CD4-positive, alpha-beta T cell treated with Interleukin-4 for 4 hours (primary cell): ENCODE data around the gene ITPK1.
"Not testable (repeated sequence)": the region's sequence is repeated elsewhere in the genome, so short reads cannot be mapped to it uniquely, and the experiment has no call there.

Experiments
- DNase-seq: peaks from one replicate; pipeline ENCODE4 v3.0.0-alpha.2; 2020

Gene ITPK1

DNA sequence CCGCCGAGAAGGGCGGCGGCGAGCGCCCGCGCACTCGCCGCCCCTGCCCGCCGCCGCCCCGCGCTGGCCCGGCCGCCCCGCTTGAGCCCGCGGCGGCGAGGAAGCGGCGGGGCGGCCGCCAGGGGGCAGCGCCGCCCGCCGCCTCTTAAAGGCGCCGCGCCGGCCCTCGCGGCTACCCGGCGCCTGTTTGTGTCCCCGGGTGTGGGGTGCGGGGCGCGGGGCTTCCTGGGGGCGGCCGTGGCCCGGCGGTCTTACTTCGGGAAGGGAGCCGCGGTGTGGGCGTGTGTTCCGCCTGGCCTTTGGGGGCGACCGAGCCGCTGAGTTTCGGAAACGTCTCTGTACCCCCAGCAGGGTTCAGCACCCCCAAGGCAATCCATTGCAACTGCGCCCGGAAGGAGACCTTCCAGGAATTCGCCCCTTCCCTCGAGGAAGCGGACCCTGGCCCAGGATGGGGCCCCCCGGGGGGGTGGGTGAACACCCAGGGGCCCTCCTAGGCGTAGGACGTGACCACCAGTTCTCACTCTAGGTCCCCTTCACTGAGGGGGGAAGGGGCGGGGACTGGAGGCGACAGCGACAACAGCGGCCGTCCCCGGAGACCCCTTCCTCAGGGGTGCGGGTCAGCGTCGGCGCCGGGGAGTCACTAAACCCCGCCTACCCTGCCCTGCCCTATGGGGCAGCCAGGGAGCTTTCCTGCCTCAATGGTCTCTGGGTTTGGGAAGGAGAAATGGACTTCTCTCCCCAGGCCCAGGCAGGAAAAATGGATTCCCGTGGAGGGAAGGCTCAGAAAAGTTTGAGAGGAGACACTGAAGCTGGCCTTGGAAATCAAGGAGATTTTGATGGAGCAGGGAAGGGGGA is at the start of gene ITPK1:
Gene ITPK1 (minus strand): TSS at position 105 of the 855 bp plus-strand sequence. CDS start 762 bp downstream, outside the sequence.
- peak; percentile 14 for DNase-seq

DNA sequence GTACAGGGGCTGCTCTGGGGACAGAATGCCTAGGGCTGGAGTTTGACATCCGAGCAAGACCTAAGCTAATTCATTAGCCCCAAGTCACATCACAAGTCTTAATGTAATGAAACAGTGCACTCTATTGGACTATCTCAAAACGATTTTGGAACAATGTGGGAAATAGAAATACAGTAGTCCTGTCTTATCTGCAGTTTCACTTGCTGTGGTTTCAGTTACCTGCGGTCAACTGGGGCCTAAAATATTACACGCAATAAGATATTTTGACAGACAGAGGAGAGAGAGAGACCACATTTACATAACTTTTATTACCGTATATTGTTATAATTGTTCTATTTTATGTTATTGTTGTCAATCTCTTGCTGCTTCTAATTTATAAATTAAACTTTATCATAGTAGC is 47.8 kb upstream of the ITPK1 start:
- DNase-seq: no peak

DNA sequence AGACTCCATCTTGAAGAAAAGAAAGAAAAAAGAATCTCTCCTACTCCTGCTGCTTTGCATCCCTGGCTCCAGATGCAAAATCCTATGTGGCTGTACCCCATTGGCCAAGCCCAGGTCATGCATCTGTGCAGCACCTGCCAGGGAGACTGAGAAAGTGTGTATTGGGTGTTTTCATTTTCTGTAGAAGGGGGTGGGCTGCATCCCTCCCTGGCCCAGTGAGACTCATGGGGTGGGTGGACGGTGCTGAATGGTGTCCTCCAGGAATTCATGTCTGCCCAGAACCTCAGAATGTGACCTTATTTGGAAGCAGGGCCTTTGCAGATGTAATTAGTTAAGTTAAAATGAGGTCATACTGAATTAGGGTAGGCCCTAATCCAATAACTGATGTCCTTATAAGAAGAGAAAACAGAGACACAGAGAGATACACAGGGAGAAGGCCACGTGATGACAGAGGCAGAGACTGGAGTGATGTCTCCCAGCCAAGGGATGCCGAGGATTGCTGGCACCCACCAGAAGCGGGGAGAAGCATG is 45.8 kb upstream of the ITPK1 start:
- no peak for DNase-seq

DNA sequence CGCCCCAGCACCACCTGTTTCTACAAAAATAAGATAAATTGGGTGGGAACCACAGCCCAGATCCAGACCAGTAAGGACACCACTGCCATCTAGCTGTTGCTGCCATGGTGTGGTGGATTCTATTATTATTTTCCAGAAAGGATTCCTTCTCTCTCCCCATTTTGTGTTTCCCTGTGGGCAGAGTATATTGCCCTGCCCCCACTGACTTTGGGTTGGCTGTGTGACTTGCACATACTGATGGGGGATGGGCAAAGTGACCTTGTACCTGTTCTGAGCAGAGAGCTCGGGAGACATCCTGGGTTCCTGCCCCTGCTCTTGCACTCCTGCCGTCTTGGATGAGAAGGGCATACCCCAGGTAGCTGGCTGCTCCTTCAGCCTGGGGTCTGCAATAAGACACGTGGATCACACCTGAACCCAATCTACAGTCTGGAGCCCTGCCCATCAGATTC is 44.7 kb upstream of the ITPK1 start:
- no peak for DNase-seq

DNA sequence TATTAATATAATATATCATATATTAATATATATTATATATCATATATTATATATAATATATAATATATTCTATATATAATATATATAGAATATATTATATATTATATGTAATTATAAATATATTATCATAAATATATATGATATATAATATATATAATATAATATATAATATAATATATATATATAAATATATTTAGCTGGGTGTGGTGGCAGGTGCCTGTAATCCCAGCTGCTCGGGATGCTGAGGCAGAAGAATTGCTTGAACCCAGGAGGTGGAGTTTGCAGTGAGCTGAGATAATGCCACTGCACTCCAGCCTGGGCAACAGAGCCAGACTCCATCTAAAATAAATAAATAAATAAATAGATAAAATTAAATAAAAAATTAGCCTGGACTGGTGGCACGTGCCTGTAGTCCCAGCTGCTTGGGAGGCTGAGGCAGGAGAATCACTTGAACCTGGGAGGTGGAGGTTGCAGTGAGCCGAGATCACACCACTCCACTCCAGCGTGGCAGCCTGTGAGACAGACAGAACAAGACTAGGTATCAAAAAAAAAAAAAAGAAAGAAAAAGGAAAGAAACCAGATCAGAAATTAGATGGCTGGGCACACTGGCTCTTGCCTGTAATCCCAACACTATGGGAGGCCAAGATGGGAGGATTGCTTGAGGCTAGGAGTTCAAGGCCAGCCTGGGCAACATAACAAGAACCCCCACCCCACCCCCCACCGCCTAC is 44.1 kb upstream of the ITPK1 start:
- DNase-seq: not testable (repeated sequence)

DNA sequence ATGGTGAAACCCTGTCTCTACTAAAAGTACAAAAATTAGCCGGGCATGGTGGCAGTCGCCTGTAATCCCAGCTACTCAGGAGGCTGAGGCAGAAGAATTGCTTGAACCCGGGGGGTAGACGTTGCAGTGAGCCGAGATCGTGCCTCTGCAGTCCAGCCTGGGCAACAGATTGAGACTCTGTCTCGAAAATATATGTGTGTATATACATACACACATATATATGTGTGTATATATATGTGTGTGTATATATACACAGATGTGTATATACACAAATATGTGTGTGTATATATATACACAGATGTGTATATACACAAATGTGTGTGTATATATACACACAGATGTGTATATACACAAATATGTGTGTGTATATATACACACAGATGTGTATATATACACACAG is 42.6 kb upstream of the ITPK1 start:
- DNase-seq: not testable (repeated sequence)

DNA sequence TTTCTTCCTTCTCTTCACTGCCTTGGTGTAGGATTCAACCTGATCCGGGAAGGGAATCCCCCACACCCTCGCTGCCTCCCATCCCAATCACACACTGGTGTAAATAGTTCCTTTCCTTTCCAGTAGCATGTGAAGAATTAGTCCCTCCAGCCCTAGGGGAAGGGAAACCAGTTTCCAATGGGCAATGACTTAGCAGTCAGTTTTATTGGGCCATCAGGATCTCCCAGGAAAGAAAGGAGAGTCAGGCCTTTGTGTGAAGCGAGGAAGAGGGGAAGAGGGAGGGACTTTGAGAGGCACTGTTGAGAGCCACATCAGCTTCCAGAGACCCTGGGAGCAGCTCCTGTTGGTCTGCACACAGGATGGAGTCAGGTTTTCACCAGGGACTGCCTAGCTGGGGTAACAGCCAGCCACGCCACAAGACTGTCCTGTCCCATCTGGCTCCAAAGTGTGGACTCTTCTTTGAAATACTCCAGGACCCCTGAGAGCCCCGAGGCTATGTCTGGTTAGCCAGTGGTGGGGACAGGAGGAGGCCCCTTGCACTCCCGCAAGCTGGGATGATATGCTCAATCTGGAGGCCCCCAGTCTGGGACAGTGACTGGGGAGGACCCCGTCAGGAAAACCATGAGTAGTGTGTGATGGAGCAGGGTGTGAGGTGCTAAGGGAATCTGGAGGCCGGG is 41.1 kb upstream of the ITPK1 start:
- DNase-seq: no peak

DNA sequence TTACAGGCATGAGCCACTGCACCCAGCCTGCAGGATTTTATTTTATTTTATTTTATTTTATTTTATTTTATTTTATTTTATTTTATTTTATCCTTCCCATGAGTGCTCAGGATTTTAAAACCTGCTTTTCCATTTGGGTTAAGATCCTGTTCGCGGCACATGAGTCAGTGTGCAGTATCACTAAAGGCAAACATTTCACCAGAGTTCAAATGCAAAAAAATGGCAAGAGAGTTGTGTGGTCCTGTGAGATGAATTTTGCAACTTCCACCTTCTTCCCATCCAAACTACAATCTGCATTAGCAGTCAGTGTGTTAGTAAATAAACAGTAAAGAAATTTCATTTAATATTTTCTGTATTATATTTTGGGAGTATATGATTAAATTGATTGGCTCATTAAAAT is 39.9 kb upstream of the ITPK1 start:
- no peak for DNase-seq

DNA sequence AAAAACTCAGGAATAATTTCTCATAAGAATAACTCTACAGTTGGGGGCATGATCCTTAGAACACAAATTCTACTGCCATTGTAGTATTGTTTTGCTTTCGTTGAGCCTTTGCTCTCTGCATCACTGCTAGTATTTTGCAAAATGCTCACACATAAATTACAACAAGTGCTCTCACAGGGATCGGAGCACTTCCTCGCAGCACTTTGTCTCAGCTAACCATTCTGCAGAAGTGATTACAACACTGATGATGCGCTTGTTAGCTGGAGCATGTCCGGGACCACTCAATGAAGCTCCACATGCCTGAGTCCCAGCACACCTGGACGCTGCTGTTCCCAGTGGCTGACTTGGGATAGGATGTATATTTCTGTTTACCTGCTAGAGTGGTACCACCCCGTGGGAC is 37.4 kb upstream of the ITPK1 start:
- no peak for DNase-seq

DNA sequence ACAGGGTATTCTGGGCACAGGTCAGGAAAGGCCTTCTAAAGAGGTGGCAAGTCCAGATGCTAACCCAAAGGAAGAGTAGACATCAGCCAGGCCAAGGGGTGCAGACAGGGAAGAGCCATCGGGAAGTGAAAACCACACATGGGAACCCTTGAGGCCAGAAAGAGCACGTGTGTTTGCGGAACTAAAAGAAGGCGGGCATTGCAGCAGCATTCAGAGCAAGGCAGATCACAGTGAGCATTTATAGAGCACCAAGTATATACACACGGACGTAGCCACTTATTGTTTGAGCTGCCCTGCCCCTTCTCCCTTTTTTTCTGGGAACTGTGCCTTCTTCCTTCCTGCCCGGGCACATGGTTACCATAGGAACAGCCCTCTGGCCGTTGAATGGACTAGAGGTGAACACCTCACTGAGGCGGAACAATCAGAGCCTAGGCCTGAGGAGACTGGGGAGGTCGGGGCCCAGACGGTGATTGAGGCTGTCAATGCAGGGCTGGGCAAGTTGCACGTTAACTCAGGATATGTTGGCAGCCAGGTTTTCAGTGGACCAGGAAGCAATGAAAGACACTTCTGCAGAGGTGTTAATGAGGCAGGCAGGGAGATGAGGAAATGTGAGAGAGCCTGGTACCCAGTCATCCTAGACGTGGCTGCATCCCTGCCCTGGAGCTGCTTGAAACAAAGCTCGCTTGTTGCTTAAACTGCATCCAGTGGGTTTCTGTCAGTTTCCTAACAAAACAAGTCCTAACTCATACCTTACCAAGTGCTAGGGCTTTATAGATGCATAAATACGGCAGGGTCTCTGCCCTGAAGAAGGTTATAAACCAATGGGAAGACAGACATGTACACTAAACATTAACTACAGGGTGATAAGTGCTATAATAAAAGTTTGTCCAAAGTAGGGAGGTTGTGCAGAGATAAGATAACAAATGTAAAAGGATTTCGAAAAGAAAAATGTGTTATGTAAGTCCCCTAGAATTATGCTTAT is 34.8 kb upstream of the ITPK1 start:
- no peak for DNase-seq

DNA sequence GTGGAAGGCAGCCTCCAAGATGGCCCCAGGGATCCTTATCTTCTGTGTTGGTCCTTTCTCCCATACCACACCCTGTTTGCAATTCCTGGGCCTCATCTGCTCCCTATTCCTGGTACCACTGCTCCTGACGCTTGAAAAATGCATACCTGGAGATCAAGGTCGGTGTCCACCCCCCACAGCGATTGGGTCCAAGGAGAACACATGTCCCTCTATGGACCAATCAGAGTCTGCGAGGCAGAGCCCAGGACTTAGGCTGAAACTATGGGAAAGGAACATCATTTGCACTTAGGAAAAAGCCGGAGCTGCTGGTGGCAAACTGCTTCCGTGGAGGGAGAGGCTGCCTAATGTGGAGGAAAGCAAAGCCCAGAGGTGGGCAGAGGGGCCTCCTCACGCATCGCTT is 33.3 kb upstream of the ITPK1 start:
- DNase-seq: no peak

DNA sequence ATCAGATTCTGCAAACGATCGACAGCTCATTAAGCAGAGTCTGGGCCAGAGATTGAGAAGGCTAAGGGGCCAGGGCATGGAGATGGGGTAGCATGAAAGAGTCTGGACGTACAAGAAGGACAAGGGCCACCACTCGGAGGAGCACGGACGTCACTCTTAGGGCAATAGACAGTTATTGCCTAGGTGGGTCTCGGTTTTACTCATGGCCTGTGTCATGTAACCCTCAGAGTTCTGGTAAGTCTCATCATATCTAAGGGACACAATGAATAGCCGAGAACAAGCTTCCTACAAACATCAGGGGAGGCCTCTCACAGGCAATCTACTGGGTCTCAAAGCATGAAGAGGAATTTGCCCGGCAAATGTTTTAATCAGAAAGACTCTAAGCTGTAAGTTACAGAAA is 30.4 kb upstream of the ITPK1 start:
- DNase-seq: no peak

DNA sequence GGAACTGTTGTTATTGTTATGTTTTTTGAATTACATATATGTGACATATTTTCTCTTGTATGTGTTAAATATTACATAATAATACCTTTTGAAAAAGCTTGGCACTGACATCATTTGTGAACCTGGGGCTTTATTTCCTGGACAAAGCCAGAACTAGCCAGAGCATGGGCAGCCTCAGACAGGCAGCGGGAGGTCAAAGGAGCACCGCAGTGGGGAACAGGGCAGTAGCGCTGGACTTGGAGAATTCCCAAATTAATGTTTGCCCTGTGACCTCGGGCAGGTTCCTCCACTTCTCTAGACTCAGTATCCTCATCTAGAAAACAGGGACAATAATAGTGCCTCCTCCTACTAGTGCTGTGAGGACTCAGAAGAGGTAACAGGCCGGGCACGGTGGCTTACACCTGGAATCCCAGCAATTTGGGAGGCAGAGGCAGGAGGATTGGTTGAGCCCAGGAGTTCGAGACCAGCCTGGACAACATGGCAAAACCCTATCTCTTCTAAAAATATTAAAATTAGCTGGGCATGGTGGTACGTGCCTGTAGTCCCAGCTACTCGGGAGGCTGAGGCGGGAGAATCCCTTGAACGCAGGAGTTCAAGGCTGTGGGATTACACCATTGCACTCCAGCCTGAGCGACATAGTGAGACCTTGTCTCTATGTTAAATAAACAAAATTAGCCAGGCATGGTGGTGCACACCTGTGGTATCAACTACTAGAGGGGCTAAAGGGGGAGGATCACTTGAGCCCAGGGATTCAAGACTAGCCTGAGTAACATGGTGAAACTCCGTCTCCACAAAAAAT is 27.3 kb upstream of the ITPK1 start:
- DNase-seq: no peak

DNA sequence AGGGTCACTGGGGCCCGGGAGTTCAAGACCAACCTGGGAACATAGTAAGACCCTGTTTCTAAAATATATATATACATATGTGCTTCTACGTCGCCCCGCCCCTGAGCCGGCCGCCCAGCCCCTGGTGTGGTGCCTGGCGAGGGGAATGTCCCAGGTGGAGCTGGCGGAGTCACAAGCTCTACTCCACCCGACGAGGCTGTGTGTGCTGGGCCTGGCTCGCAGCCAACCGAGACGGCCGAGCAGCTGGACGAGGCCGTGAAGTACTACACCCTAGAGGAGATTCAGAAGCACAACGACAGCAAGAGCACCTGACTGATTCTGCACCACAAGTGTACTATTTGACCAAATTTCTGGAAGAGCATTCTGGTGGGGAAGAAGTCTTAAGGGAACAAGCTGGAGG is 22.1 kb upstream of the ITPK1 start:
- no peak for DNase-seq

DNA sequence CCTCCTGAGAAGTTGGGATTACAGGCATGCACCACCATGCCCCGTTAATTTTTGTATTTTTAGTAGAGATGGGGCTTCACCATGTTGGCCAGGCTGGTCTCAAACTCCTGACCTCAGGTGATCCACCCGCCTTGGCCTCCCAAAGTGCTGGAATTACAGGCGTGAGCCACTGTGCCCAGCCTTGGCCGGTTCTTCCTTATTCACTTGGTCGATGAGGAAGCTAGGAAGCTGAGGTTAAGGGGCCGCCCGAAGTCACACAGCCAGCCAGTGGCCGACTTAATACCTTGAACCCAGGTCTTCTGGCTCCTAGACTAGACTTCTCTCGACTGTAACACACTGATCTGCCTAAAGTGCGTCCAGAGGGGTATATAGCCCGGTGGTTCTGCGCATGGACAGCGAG is 20.8 kb upstream of the ITPK1 start:
- DNase-seq: not testable (repeated sequence)

DNA sequence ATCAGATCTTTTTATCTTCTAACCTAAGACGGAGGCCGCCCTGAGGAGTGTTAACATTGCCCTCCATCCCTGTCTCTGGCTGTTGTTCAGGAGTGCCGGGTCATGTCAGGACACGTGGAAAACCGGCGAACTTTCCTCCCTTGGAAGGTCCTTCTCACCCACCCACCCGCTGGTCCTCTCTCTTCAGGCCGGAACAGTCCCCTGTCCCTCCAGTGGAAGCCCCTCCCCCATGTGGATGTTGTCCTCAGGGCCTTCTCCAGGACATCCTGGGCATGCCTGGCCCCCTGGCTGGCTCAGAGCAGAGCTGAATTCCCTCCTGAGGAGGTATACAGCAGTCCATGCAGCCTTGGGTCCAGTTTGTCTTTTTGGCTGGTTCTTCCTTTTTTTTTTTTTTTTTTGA is 20.3 kb upstream of the ITPK1 start:
- no peak for DNase-seq

DNA sequence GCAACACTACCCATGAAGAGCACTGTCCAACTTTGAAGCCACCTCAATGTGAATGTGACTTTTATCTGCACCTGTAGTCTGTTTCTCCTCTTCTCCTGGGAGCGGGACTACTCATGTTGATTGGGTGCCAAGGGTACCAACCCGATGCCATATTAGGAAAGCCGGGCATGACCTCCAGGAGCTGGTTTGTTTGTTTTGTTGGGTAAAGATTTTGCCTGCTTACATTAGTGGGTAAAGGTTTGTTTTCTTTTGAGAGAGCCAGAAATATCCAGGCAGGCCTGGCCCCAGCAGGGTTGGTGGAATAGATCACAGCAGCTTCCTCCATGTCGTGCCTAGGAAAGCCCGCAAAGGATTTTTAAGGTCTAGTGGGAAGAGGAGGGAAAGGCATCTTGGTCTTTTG is 19.7 kb upstream of the ITPK1 start:
- no peak for DNase-seq

DNA sequence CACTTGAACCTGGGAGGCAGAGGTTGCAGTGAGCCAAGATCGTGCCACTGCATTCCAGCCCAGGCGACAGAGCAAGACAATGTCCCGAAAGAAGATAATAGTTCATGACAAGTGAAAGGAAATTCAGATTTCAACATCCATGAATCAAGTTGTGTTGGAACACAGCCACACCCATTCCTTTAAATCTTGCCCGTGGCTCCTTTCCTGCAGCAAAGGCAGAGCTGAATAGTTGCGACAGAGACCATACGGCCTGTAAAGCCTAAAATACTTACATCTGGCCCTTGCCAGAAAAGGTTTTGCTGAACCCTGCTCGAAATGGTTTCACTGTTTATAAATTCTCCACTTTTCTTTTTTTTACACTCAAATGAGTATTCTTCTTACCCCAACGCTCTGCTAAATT is 17.7 kb upstream of the ITPK1 start:
- DNase-seq: no peak

DNA sequence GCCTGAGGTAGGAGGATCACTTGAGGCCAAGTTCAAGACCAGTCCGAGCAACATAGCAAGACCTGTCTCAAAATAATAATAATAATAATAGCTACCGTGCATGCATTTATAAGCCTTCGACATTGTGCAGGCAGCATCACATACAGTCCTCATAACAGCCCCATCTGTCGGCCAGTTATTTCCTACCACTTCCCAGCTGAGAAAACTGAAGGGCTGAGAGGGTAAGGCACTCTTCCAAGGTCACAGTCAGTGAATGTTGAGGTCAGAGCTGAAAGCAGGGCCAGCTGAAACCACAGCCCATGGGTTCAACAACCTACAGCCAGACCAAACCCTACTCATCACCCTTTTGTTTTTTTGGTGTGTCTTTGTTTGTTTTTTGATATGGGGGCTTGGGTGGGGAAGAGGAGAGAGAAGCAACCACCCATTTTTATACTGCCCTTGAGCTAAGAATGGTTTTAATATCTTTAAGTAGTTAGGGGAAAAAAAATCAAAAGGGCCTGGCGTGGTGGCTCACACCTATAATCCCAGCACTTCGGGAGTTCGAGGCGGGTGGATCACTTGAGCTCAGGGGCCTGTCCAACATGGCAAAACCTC is 16.8 kb upstream of the ITPK1 start:
- DNase-seq: peak; percentile 42

DNA sequence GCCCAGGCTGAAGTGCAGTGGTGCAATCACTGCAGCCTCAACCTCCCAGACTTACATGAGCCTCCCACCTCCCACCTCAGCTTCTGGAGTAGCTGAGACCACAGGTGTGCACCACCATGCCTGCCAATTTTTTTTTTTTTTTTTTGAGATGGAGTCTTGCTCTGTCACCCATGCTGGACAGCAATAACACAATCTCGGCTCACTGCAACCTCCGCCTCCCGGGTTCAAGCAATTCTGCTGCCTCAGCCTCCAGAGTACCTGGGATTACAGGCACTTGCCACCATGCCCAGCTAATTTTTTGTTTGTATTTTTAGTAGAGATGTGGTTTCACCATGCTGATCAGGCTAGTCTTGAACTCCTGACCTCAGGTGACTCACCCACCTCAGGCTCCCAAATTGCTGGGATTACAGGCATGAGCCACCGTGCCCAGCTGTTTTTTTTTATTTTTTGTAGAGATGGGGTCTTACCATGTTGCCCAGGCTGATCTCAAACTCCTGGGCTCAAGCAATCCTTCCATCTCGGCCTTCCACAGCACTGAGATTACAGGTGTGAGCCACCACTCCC is 15.6 kb upstream of the ITPK1 start:
- not testable (repeated sequence) for DNase-seq
